Measurements from ENCODE around the gene IL27RA.
"Not testable (repeated sequence)": the region's sequence is repeated elsewhere in the genome, so short reads cannot be mapped to it uniquely, and the experiment has no call there.

The IL27RA gene

GRCh38 chr19:14022469-14022868 is 9.1 kb upstream of the IL27RA start:
- H3K4me3 ChIP-seq (ENCODE audit: low read length) = no peak overlapping the region
- DNase-seq (ENCODE audit: low read depth, low spot score) = no peak

GRCh38 chr19:14023404-14024235 is 7.9 kb upstream of the IL27RA start:
- no peak overlapping the region for H3K4me3 ChIP-seq (ENCODE audit: low read length)
- DNase-seq (ENCODE audit: low read depth, low spot score) = peak; percentile 52

GRCh38 chr19:14026652-14027192 is 4.8 kb upstream of the IL27RA start:
- DNase-seq (ENCODE audit: low read depth, low spot score); H3K4me3 ChIP-seq (ENCODE audit: low read length): not testable (repeated sequence)

GRCh38 chr19:14027856-14028450 is 3.6 kb upstream of the IL27RA start, which contains the start of gene RLN3:
Gene RLN3 (plus strand): TSS chr19:14028148. CDS start chr19:14028205, 57 bp downstream.
- no peak within 1 kb of the TSS for H3K4me3 ChIP-seq (ENCODE audit: low read length)
- no peak for DNase-seq (ENCODE audit: low read depth, low spot score)

- H3K4me3 ChIP-seq (ENCODE audit: low read length) = no peak overlapping the region
Observed at GRCh38 chr19:14028901-14029300, 2.7 kb upstream of the IL27RA start.

GRCh38 chr19:14030997-14031718 is 404 bp upstream of the IL27RA start:
- no peak for DNase-seq (ENCODE audit: low read depth, low spot score)
- H3K4me3 ChIP-seq (ENCODE audit: low read length) = peak overlapping the region; percentile 72

More at GRCh38 chr19:14028901-14029300, 2.7 kb upstream of the IL27RA start:
- no peak for DNase-seq (ENCODE audit: low read depth, low spot score)

GRCh38 chr19:14033946-14034345 is 2.4 kb downstream of the IL27RA start:
- no peak for DNase-seq (ENCODE audit: low read depth, low spot score)
- H3K4me3 ChIP-seq (ENCODE audit: low read length) = no peak overlapping the region

GRCh38 chr19:14035159-14035558 is 3.6 kb downstream of the IL27RA start:
- H3K4me3 ChIP-seq (ENCODE audit: low read length); DNase-seq (ENCODE audit: low read depth, low spot score): not testable (repeated sequence)

GRCh38 chr19:14035706-14036105 is 4.1 kb downstream of the IL27RA start:
- no peak overlapping the region for H3K4me3 ChIP-seq (ENCODE audit: low read length)
- DNase-seq (ENCODE audit: low read depth, low spot score) = no peak

GRCh38 chr19:14039181-14039580 is 7.6 kb downstream of the IL27RA start:
- H3K4me3 ChIP-seq (ENCODE audit: low read length) = no peak overlapping the region
- DNase-seq (ENCODE audit: low read depth, low spot score) = no peak

- not testable (repeated sequence) for H3K4me3 ChIP-seq (ENCODE audit: low read length)
- DNase-seq (ENCODE audit: low read depth, low spot score) = peak; percentile 41
Observed at GRCh38 chr19:14042659-14043608, 11.4 kb downstream of the IL27RA start.

GRCh38 chr19:14047866-14048265 is 16.3 kb downstream of the IL27RA start:
- H3K4me3 ChIP-seq (ENCODE audit: low read length); DNase-seq (ENCODE audit: low read depth, low spot score): not testable (repeated sequence)

- no peak overlapping the region for H3K4me3 ChIP-seq (ENCODE audit: low read length)
- DNase-seq (ENCODE audit: low read depth, low spot score) = peak; percentile 35
Observed at GRCh38 chr19:14048443-14049153, 17.0 kb downstream of the IL27RA start.

GRCh38 chr19:14050512-14050911 is 18.9 kb downstream of the IL27RA start:
- no peak for DNase-seq (ENCODE audit: low read depth, low spot score)
- no peak overlapping the region for H3K4me3 ChIP-seq (ENCODE audit: low read length)

- DNase-seq (ENCODE audit: low read depth, low spot score) = not testable (repeated sequence)
Observed at GRCh38 chr19:14050961-14051360, 19.4 kb downstream of the IL27RA start.

GRCh38 chr19:14051980-14052379 is 20.4 kb downstream of the IL27RA start:
- DNase-seq (ENCODE audit: low read depth, low spot score) = no peak
- no peak overlapping the region for H3K4me3 ChIP-seq (ENCODE audit: low read length)

More at GRCh38 chr19:14050961-14051360, 19.4 kb downstream of the IL27RA start:
- H3K4me3 ChIP-seq (ENCODE audit: low read length) = not testable (repeated sequence)

GRCh38 chr19:14052470-14052869 is 20.9 kb downstream of the IL27RA start:
- DNase-seq (ENCODE audit: low read depth, low spot score) = no peak
- H3K4me3 ChIP-seq (ENCODE audit: low read length) = no peak overlapping the region

GRCh38 chr19:14053032-14053431 is 21.5 kb downstream of the IL27RA start:
- H3K4me3 ChIP-seq (ENCODE audit: low read length) = no peak overlapping the region
- DNase-seq (ENCODE audit: low read depth, low spot score) = no peak

Measured in Jurkat, Clone E6-1 (cell line).